KG1 (cell line): ENCODE results near the gene CCDC144A.
"Not testable (repeated sequence)": the region's sequence is repeated elsewhere in the genome, so short reads cannot be mapped to it uniquely, and the experiment has no call there.

Experiments
- DNase-seq: peaks from one replicate; lab custom pipeline; 2025; lab: John Stamatoyannopoulos, UW

CCDC144A gene

GRCh38 chr17:16818821-16819683, 129.0 kb downstream of the CCDC144A start:
- DNase-seq: no peak

- DNase-seq: no peak
Measured at GRCh38 chr17:16820161-16820877, 130.3 kb downstream of the CCDC144A start.

- DNase-seq: no peak
Measured at GRCh38 chr17:16820979-16821543, 131.0 kb downstream of the CCDC144A start.

GRCh38 chr17:16822133-16822532, 132.1 kb downstream of the CCDC144A start:
- not testable (repeated sequence) for DNase-seq

GRCh38 chr17:16823768-16824406, 133.8 kb downstream of the CCDC144A start:
- not testable (repeated sequence) for DNase-seq
